K562 (cell line): Measurements from ENCODE around the gene CHRDL2.

Experiments used
- CTCF ChIP-seq, 3 experiments: IDR thresholded peaks in 2 of 3; conservative IDR thresholded peaks in 1 of 3; 2 replicates each; pipeline ENCODE4 v1.5.1; 2011 to 2012; ENCODE audit warnings: low read length in 3 of 3, mild to moderate bottlenecking in 3 of 3, control low read depth in 2 of 3, improper control_type of control experiment in 1 of 3, inconsistent platforms in 1 of 3, low read depth in 1 of 3, mixed read lengths in 1 of 3, moderate library complexity in 1 of 3; ENCODE audit not compliant: insufficient read depth in 2 of 3
- FOXM1 ChIP-seq, 2 experiments: fragments of 450-650 bp in 1 of 2; sonication (generic) in 1 of 2; formaldehyde crosslinking in 1 of 2; IDR thresholded peaks; 2 replicates each; pipeline versions ENCODE4 v1.6.1 to v1.9.0; 2017 to 2022; ENCODE audit warnings: low read depth in 2 of 2, mild to moderate bottlenecking in 2 of 2, missing genetic modification reagents in 1 of 2, moderate library complexity in 1 of 2
- MYNN ChIP-seq, 2 experiments: sonication (generic); formaldehyde crosslinking in 1 of 2; IDR thresholded peaks; 2 replicates each; pipeline versions ENCODE4 v1.5.0 to v1.6.1; 2016 to 2020; ENCODE audit warnings: antibody characterized with exemption in 1 of 2, missing genetic modification reagents in 1 of 2
- NKRF ChIP-seq: fragments of 450-650 bp; IDR thresholded peaks from 2 replicates; pipeline ENCODE4 v1.6.1; 2016; ENCODE audit warnings: borderline replicate concordance
- RAD21 ChIP-seq, 2 experiments: fragments of 250-450 bp in 1 of 2; fragments of 450-650 bp in 1 of 2; sonication (Bioruptor Pico) in 1 of 2; formaldehyde crosslinking in 1 of 2; IDR thresholded peaks in 1 of 2; conservative IDR thresholded peaks in 1 of 2; 2 replicates each; pipeline versions ENCODE4 v1.4.0 to v1.8.0; 2020 to 2022; ENCODE audit warnings: mild to moderate bottlenecking in 2 of 2, moderate library complexity in 1 of 2
- ZBTB40 ChIP-seq, 2 experiments: fragments of 450-650 bp in 1 of 2; sonication (generic) in 1 of 2; formaldehyde crosslinking in 1 of 2; IDR thresholded peaks; 2 replicates each; pipeline versions ENCODE4 v1.7.1 to v1.9.0; 2016 to 2022; ENCODE audit warnings: inconsistent platforms in 1 of 2, mild to moderate bottlenecking in 1 of 2, missing genetic modification reagents in 1 of 2

- TF ChIP-seq RAD21 (CRISPR knock-in tag; conservative IDR thresholded peaks at IDR 0.05 in 1 of 2, IDR thresholded peaks at IDR 0.05 in 1 of 2) (no peak), ZBTB40 (IDR thresholded peaks at IDR 0.05) (no peak), ZBTB40 (CRISPR knock-in tag; IDR thresholded peaks at IDR 0.05) (no peak), MYNN (IDR thresholded peaks at IDR 0.05) (no peak), MYNN (CRISPR knock-in tag; IDR thresholded peaks at IDR 0.05) (no peak), CTCF (IDR thresholded peaks at IDR 0.05 in 2 of 3, conservative IDR thresholded peaks at IDR 0.05 in 1 of 3; ENCODE audit: insufficient read depth in 2 of 3, low read depth in 1 of 3, low read length in 3 of 3) (no peak), FOXM1 (IDR thresholded peaks at IDR 0.05; ENCODE audit: low read depth) (no peak), FOXM1 (CRISPR knock-in tag; IDR thresholded peaks at IDR 0.05; ENCODE audit: low read depth) (no peak), NKRF (no peak)
These were observed 24.0 kb downstream of the CHRDL2 start for GRCh38 chr11:74707182-74707581.
